PFSK-1 (cell line): Measurements from ENCODE around the gene BCAS4.

Experiments used
- POLR2AphosphoS5 ChIP-seq: IDR thresholded peaks from 2 replicates; pipeline ENCODE4 v1.6.1; 2012; ENCODE audit warnings: low read depth, mild to moderate bottlenecking, control low read depth, low read length, moderate library complexity
- TAF1 ChIP-seq: IDR thresholded peaks from 2 replicates; pipeline ENCODE4 v1.6.1; 2012; ENCODE audit warnings: low read length, control low read depth, borderline replicate concordance; ENCODE audit not compliant: insufficient read depth
- TF ChIP-seq, protein P1 (sequence below), 2 experiments: IDR thresholded peaks; 2 replicates each; pipeline versions ENCODE4 v1.6.1 to v1.8.0; 2011 to 2012; ENCODE audit warnings: low read depth in 2 of 2, low read length in 2 of 2, control low read depth in 1 of 2, inconsistent platforms in 1 of 2, mild to moderate bottlenecking in 1 of 2, moderate library complexity in 1 of 2; ENCODE audit not compliant: insufficient read depth in 1 of 2

DNA sequence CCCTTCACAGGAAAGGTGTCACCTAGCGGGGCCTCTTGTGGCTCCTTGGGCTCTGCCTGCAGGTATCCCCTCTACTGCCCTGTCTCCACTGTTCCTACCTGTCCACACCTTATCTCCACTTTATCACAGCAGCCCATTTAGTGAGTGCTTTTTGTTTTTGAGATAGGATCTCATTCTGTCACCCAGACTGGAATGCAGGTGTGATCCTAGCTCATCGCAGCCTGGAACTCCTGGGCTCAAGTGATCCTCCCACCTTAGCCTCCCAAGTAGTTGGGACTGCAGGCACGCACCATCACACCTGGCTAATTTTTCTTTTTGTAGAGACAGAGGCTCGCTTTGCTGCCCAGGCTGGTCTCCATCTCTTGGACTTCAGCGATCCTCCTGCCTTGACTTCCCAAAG, 48.0 kb downstream of the BCAS4 start:
- TF ChIP-seq, protein P1, sequence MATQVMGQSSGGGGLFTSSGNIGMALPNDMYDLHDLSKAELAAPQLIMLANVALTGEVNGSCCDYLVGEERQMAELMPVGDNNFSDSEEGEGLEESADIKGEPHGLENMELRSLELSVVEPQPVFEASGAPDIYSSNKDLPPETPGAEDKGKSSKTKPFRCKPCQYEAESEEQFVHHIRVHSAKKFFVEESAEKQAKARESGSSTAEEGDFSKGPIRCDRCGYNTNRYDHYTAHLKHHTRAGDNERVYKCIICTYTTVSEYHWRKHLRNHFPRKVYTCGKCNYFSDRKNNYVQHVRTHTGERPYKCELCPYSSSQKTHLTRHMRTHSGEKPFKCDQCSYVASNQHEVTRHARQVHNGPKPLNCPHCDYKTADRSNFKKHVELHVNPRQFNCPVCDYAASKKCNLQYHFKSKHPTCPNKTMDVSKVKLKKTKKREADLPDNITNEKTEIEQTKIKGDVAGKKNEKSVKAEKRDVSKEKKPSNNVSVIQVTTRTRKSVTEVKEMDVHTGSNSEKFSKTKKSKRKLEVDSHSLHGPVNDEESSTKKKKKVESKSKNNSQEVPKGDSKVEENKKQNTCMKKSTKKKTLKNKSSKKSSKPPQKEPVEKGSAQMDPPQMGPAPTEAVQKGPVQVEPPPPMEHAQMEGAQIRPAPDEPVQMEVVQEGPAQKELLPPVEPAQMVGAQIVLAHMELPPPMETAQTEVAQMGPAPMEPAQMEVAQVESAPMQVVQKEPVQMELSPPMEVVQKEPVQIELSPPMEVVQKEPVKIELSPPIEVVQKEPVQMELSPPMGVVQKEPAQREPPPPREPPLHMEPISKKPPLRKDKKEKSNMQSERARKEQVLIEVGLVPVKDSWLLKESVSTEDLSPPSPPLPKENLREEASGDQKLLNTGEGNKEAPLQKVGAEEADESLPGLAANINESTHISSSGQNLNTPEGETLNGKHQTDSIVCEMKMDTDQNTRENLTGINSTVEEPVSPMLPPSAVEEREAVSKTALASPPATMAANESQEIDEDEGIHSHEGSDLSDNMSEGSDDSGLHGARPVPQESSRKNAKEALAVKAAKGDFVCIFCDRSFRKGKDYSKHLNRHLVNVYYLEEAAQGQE (IDR thresholded peaks at IDR 0.05; ENCODE audit: insufficient read depth in 1 of 2, low read depth in 2 of 2, low read length in 2 of 2), result no peak
- TF ChIP-seq POLR2AphosphoS5, result no peak
- TF ChIP-seq TAF1, result no peak
